K562 (cell line): ENCODE data around the gene PDE3A. TPM values are rescaled to one million over a fixed set of nuclear protein-coding genes. Genes with fewer than 3 reads are reported as not detected.
A peak's percentile ranks its signal among the peaks of the same experiment; 100 is the strongest.

ENCODE experiments used
- ATAC-seq: fragments of 200-7000 bp; cut with Tn5 transposase; 3 replicates; pipeline ENCODE4 v1.9.1; 2020; ENCODE audit warnings: moderate library complexity
- BruUV-seq: library from RNA; stranded (reverse); fragments of 400-500 nt; replicated peaks from 2 replicates; lab custom pipeline; 2021; lab: Mats Ljungman, UMichigan
- CTCF ChIA-PET: fragments of 300-600 bp; formaldehyde crosslinking; extraction: SDS; loops from one replicate; lab custom pipeline; 2021; ENCODE audit warnings: low intra/inter-chr PET ratio; lab: Yijun Ruan, JAX
- POLR2A ChIA-PET: fragments of 300-600, 350-650 bp; sonication (Branson Sonifier 250); formaldehyde crosslinking; extraction: SDS; loops from one replicate; lab custom pipeline; 2021; ENCODE audit warnings: antibody characterized with exemption, inconsistent platforms; lab: Yijun Ruan, JAX
- DNase-seq, 4 experiments: peaks; one replicate each; pipeline versions ENCODE4 v3.0.0 to v3.0.0-alpha.2; 2011 to 2018; ENCODE audit warnings: low spot score in 3 of 4, mixed read lengths in 3 of 4; ENCODE audit errors: extremely low read depth in 1 of 4
- FAIRE-seq: peaks from 2 replicates; lab custom pipeline; 2011; peaks lifted over from hg19 to GRCh38; lab: Jason Lieb, UNC
- H2AFZ ChIP-seq: 2 replicates; pipeline ENCODE4 v1.6.0; 2011; ENCODE audit warnings: low read depth, low read length, control low read depth, inconsistent platforms
- H3K27ac ChIP-seq: fragments of 200-600 bp; 3 replicates; pipeline ENCODE4 v1.8.0; 2011; ENCODE audit warnings: low read depth, mild to moderate bottlenecking, control low read depth, inconsistent platforms, low read length, moderate library complexity, mixed read lengths; ENCODE audit errors: extremely low read depth
- H3K27me3 ChIP-seq, 2 experiments: fragments of 300-600 bp in 1 of 2; 2 replicates in 1 of 2; 3 replicates in 1 of 2; pipeline versions ENCODE4 v1.6.0 to v1.8.0; 2011; ENCODE audit warnings: inconsistent platforms in 2 of 2, low read length in 2 of 2, mild to moderate bottlenecking in 1 of 2, mixed read lengths in 1 of 2, moderate library complexity in 1 of 2; ENCODE audit not compliant: control insufficient read depth in 2 of 2, insufficient read depth in 2 of 2
- H3K36me3 ChIP-seq: fragments of 300-600 bp; 3 replicates; pipeline ENCODE4 v1.8.0; 2011; ENCODE audit warnings: mild to moderate bottlenecking, low read length, inconsistent platforms; ENCODE audit not compliant: control insufficient read depth, insufficient read depth
- H3K4me1 ChIP-seq, 2 experiments: fragments of 200-600 bp in 1 of 2; replicated peaks in 1 of 2; 2 replicates in 1 of 2; 3 replicates in 1 of 2; pipeline versions ENCODE4 v1.5.1 to v1.8.0; 2011; ENCODE audit warnings: inconsistent platforms in 2 of 2, low read length in 2 of 2, mild to moderate bottlenecking in 1 of 2, mixed read lengths in 1 of 2, moderate library complexity in 1 of 2; ENCODE audit not compliant: control insufficient read depth in 2 of 2, insufficient read depth in 2 of 2
- H3K4me2 ChIP-seq: 2 replicates; pipeline ENCODE4 v1.6.1; 2011; ENCODE audit warnings: low read length, control low read depth, inconsistent platforms, mixed read lengths; ENCODE audit not compliant: insufficient read depth
- H3K4me3 ChIP-seq: fragments of 200-600 bp; sonication (generic), shearing (Covaris generic); 2 replicates; pipeline ENCODE4 v1.5.1; 2016; ENCODE audit warnings: control low read depth, inconsistent platforms
- H3K79me2 ChIP-seq: fragments of 200-600 bp; 3 replicates; pipeline ENCODE4 v1.8.0; 2011; ENCODE audit warnings: low read length, inconsistent platforms; ENCODE audit not compliant: control insufficient read depth, insufficient read depth
- H3K9ac ChIP-seq, 2 experiments: 2 replicates each; pipeline versions ENCODE4 v1.6.0 to v1.6.1; 2011; ENCODE audit warnings: low read depth in 2 of 2, low read length in 2 of 2, control low read depth in 1 of 2, inconsistent platforms in 1 of 2, mild to moderate bottlenecking in 1 of 2, mixed read lengths in 1 of 2; ENCODE audit not compliant: insufficient read depth in 1 of 2
- H3K9me1 ChIP-seq: one replicate; pipeline ENCODE4 v1.6.0; 2011; ENCODE audit warnings: inconsistent platforms, mild to moderate bottlenecking, low read length, moderate library complexity; ENCODE audit not compliant: control insufficient read depth, insufficient read depth
- H3K9me3 ChIP-seq: replicated peaks from 2 replicates; pipeline ENCODE4 v1.5.1; 2011; ENCODE audit warnings: low read depth, low read length, inconsistent platforms; ENCODE audit not compliant: control insufficient read depth, insufficient read depth
- H4K20me1 ChIP-seq: replicated peaks from 2 replicates; pipeline ENCODE4 v1.6.1; 2011; ENCODE audit warnings: low read length, inconsistent platforms, mixed read lengths; ENCODE audit not compliant: control insufficient read depth, insufficient read depth
- CREB1 ChIP-seq, 2 experiments: sonication (generic) in 1 of 2; formaldehyde crosslinking in 1 of 2; IDR thresholded peaks; 2 replicates each; pipeline versions ENCODE4 v1.6.1 to v1.8.0; 2012 to 2022; ENCODE audit warnings: inconsistent platforms in 1 of 2, mild to moderate bottlenecking in 1 of 2, missing genetic modification reagents in 1 of 2, moderate library complexity in 1 of 2
- HNRNPUL1 ChIP-seq: fragments of 200-400 bp; formaldehyde crosslinking; IDR thresholded peaks from 2 replicates; pipeline ENCODE4 v1.6.1; 2017; ENCODE audit warnings: low read length
- NFIC ChIP-seq: fragments of 450-650 bp; IDR thresholded peaks from 2 replicates; pipeline ENCODE4 v1.6.1; 2017; ENCODE audit warnings: mild to moderate bottlenecking, inconsistent platforms
- TOE1 ChIP-seq, 2 experiments: fragments of 450-650 bp in 1 of 2; sonication (generic) in 1 of 2; formaldehyde crosslinking in 1 of 2; IDR thresholded peaks; 2 replicates each; pipeline versions ENCODE4 v1.7.1 to v1.8.0; 2016 to 2022; ENCODE audit warnings: borderline replicate concordance in 2 of 2, mild to moderate bottlenecking in 2 of 2, antibody characterized with exemption in 1 of 2, inconsistent platforms in 1 of 2, low read depth in 1 of 2, missing genetic modification reagents in 1 of 2, moderate library complexity in 1 of 2
- ZBTB7A ChIP-seq: IDR thresholded peaks from 2 replicates; pipeline ENCODE4 v1.6.1; 2011; ENCODE audit warnings: low read depth, mild to moderate bottlenecking, low read length, moderate library complexity, borderline replicate concordance; ENCODE audit not compliant: control insufficient read depth
- ZNF184 ChIP-seq: sonication (generic); formaldehyde crosslinking; IDR thresholded peaks from 2 replicates; pipeline ENCODE4 v1.5.0; 2020; ENCODE audit warnings: missing genetic modification reagents
- ZNF239 ChIP-seq: fragments of 250-450 bp; sonication (Bioruptor Pico); IDR thresholded peaks from 2 replicates; pipeline ENCODE4 v1.4.0; 2020; ENCODE audit warnings: mild to moderate bottlenecking
- WGBS: fragments of 100-300 bp; shearing (Covaris generic); methylation state at CpG from one replicate; pipeline ENCODE4 v1.1.6; 2016; ENCODE audit warnings: low coverage, mixed read lengths; ENCODE audit not compliant: insufficient coverage; ENCODE audit errors: missing lambda C conversion rate; 5-methylcytosine and 5-hydroxymethylcytosine counted together
- in situ Hi-C: fragments of 300-500 bp; cut with MboI; formaldehyde crosslinking; loops from 4 replicates; pipeline ENCODE4 v1.15.0; 2018; ENCODE audit warnings: inconsistent platforms, mixed read lengths
- intact Hi-C: fragments of 100-400 bp; cut with micrococcal nuclease; formaldehyde crosslinking; loops from 2 replicates; pipeline ENCODE4 v1.14.2; 2022
- polyA plus RNA-seq, 8 experiments: library from polyadenylated mRNA; depleted of rRNA in 4 of 8; stranded (reverse) in 5 of 8; unstranded in 3 of 8; fragments of >200 nt; fragmentation: Nextera tagmentation in 2 of 8; fragmentation: Illumina TruSeq in 1 of 8; extraction: Ambion mirVana in 2 of 8; extraction: Trizol in 1 of 8; gene quantifications; 2 replicates each; pipeline versions ENCODE4 v1.2.1 to v1.2.3, GENCODE V29; 2011 to 2014; ENCODE audit warnings: inconsistent platforms in 1 of 8, missing spikeins in 1 of 8
- total RNA-seq, 7 experiments: library from RNA; depleted of rRNA in 6 of 7; stranded (reverse); fragments of >200 nt in 6 of 7; fragmentation: Illumina TruSeq in 2 of 7; extraction: Trizol in 2 of 7; gene quantifications; 2 replicates each; pipeline versions ENCODE4 v1.2.1 to v1.2.3, GENCODE V29; 2011 to 2021; ENCODE audit warnings: low replicate concordance in 1 of 7
- TF ChIP-seq, protein P1 (sequence below), 2 experiments: IDR thresholded peaks; 2 replicates each; pipeline ENCODE4 v1.6.1; 2012; ENCODE audit warnings: improper control_type of control experiment in 2 of 2, low read depth in 2 of 2, low read length in 2 of 2, borderline replicate concordance in 1 of 2
- TF ChIP-seq, protein P2 (sequence below): fragments of 450-650 bp; formaldehyde crosslinking; IDR thresholded peaks from 2 replicates; pipeline ENCODE4 v1.4.0; 2022; ENCODE audit warnings: missing genetic modification characterization

Gene PDE3A
- total and polyA plus RNA-seq, 9 of the 15 experiments (the other 6 are each of a cell fraction or from before 2014, with no cell fraction given), result 0.02 TPM; not detected in 8

DNA sequence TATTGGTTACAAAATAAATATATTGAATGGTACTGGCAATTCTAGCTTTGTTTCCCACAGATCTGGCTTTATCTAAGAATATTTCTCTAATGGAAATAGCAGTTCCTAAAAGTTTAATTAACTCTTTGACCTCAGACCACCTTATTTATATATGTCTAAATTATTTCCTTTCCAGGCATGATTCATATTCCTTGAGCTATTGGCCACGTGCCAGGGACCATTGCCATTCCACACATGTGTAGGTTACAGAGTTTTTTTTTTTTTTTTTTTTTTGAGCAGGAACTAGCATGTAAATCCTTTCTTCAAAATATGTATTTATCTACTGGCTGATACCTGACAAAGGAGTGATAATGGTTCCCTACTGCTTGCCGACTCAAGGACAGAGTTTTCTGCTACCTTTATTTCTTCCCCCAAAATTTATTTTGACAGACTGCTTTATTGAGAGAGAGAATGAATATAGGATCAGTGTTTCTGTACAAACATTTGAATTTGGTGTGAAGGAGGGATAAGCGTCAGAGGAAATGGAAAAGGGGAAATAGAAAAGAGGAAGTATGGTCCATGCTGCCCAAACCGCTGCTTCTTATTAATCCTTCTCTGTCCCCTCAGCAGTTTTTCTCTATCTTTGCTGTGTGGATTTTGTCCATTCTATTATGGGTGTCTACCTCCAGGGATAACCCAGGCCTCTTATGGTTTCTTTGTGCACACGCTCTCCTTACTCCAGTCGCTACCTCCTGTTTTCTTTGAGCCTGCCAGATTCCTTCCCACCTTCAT lies 36.4 kb downstream of the PDE3A start:
- Histone ChIP-seq H2AFZ (no peak overlapping the region), H3K9me3 (no peaks in the 10 kb centered on the region), H3K27ac (no peak overlapping the region), H4K20me1 (no peaks in the 10 kb centered on the region), H3K4me3 (no peak overlapping the region), H3K27me3 (no peaks in the 10 kb centered on the region), H3K4me1 (no peaks in the 10 kb centered on the region), H3K36me3 (no peaks in the 10 kb centered on the region), H3K9ac (no peak overlapping the region), H3K9me1 (no peaks in the 10 kb centered on the region), H3K4me2 (no peak overlapping the region), H3K79me2 (no peaks in the 10 kb centered on the region)
- POLR2A ChIA-PET, result no interaction called here
- no peak for FAIRE-seq
- WGBS, result 0% methylated on average over 6 of the region's 6 CpGs
- TF ChIP-seq NFIC (peak; percentile 14; the same call in 1 of the 2 replicates), TOE1 (IDR thresholded peaks at IDR 0.05; ENCODE audit: borderline replicate concordance) (no peak), TOE1 (CRISPR knock-in tag; IDR thresholded peaks at IDR 0.05; ENCODE audit: borderline replicate concordance, low read depth) (no peak)
- intact Hi-C loops, result no loop called here
- in situ Hi-C loops, result no loop called here
- BruUV-seq, result no TSS peak
- CTCF ChIA-PET, result no interaction called here
- no peak for ATAC-seq
- no peak for DNase-seq

DNA sequence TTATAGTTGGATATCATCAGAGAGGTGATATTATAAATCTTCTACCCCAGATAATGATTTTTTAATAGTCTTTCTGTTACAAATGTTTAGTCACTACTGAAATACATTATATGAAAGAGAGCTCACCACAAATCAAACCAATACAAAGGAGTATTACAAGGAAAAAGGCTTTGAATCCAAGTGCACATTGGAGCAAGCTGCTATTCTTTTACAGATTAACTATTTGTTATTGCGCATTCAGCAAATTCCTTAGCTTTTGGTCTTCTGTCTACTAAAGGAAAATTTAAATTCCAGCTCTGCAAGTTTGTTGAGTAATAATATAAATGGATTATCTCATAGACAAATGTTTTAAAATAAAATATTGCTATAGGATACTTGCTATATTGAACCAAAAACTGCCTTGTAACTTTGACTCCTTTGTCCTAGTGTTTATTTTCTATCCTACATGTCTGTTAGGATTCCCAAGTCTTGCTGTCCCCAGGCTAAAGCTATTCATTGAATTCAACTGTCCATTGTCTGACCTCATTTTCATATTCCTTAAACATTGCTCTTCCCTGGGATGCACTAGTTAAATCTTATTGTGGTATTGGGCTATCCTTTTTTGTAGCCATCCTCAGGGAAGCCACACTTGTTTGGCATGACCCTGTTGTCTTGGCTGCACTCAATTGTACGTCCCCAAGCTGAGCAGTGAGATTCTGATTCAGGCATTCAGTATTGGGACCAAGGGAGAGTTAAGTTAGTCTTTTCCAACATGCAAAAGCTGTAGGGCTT lies 41.5 kb downstream of the PDE3A start:
- no peaks in the 10 kb centered on the region for H3K9me1 ChIP-seq
- intact Hi-C loops, result no loop called here
- H3K4me2 ChIP-seq, result no peak overlapping the region
- BruUV-seq, result no TSS peak
- no peaks in the 10 kb centered on the region for H3K27me3 ChIP-seq
- ATAC-seq (no peak), DNase-seq (no peak), FAIRE-seq (no peak)
- H3K4me3 ChIP-seq, result no peak overlapping the region
- in situ Hi-C loops, result no loop called here
- H3K4me1 ChIP-seq, result no peaks in the 10 kb centered on the region
- CTCF ChIA-PET, result no interaction called here
- no peaks in the 10 kb centered on the region for H3K9me3 ChIP-seq
- H3K9ac ChIP-seq, result no peak overlapping the region
- H3K79me2 ChIP-seq, result no peaks in the 10 kb centered on the region
- H4K20me1 ChIP-seq, result no peaks in the 10 kb centered on the region
- H3K27ac ChIP-seq, result no peak overlapping the region
- POLR2A ChIA-PET, result no interaction called here
- WGBS, result 5% methylated on average over 2 of the region's 2 CpGs
- H2AFZ ChIP-seq, result no peak overlapping the region
- no peaks in the 10 kb centered on the region for H3K36me3 ChIP-seq
- TF ChIP-seq, protein P1, sequence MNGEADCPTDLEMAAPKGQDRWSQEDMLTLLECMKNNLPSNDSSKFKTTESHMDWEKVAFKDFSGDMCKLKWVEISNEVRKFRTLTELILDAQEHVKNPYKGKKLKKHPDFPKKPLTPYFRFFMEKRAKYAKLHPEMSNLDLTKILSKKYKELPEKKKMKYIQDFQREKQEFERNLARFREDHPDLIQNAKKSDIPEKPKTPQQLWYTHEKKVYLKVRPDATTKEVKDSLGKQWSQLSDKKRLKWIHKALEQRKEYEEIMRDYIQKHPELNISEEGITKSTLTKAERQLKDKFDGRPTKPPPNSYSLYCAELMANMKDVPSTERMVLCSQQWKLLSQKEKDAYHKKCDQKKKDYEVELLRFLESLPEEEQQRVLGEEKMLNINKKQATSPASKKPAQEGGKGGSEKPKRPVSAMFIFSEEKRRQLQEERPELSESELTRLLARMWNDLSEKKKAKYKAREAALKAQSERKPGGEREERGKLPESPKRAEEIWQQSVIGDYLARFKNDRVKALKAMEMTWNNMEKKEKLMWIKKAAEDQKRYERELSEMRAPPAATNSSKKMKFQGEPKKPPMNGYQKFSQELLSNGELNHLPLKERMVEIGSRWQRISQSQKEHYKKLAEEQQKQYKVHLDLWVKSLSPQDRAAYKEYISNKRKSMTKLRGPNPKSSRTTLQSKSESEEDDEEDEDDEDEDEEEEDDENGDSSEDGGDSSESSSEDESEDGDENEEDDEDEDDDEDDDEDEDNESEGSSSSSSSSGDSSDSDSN (IDR thresholded peaks at IDR 0.05; ENCODE audit: borderline replicate concordance in 1 of 2, low read depth in 2 of 2, low read length in 2 of 2), result no peak
- TF ChIP-seq ZNF184 (CRISPR knock-in tag) (no peak), HNRNPUL1 (no peak), CREB1 (IDR thresholded peaks at IDR 0.05) (no peak), CREB1 (CRISPR knock-in tag; IDR thresholded peaks at IDR 0.05) (no peak), ZNF239 (no peak), ZBTB7A (no peak)
- TF ChIP-seq, protein P2, sequence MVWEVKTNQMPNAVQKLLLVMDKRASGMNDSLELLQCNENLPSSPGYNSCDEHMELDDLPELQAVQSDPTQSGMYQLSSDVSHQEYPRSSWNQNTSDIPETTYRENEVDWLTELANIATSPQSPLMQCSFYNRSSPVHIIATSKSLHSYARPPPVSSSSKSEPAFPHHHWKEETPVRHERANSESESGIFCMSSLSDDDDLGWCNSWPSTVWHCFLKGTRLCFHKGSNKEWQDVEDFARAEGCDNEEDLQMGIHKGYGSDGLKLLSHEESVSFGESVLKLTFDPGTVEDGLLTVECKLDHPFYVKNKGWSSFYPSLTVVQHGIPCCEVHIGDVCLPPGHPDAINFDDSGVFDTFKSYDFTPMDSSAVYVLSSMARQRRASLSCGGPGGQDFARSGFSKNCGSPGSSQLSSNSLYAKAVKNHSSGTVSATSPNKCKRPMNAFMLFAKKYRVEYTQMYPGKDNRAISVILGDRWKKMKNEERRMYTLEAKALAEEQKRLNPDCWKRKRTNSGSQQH (CRISPR knock-in tag), result no peak
